Activated B cell treated with CpG ODN at 0.5 μM for 24 hours (primary cell): Measurements from ENCODE around the gene LAMP1. TPM values are rescaled to one million over a fixed set of nuclear protein-coding genes. Genes with fewer than 3 reads are reported as not detected.
A peak's percentile ranks its signal among the peaks of the same experiment; 100 is the strongest.
"Not testable (repeated sequence)": the region's sequence is repeated elsewhere in the genome, so short reads cannot be mapped to it uniquely, and the experiment has no call there.

Experiments used
- ATAC-seq: fragments of 200-7000 bp; cut with Tn5 transposase; one replicate; pipeline ENCODE4 v1.10.0; 2021; ENCODE audit warnings: low read depth, mild to moderate bottlenecking, moderate library complexity
- CTCF ChIA-PET: fragments of 350-600 bp; sonication (Branson Sonifier 250); formaldehyde crosslinking; loops from one replicate; lab custom pipeline; 2021; ENCODE audit warnings: antibody characterized with exemption; lab: Charles Lee
- POLR2A ChIA-PET: fragments of 350-600 bp; sonication (Branson Sonifier 250); formaldehyde crosslinking; loops from one replicate; lab custom pipeline; 2021; ENCODE audit warnings: antibody characterized with exemption; lab: Charles Lee
- DNase-seq: peaks from one replicate; pipeline ENCODE4 v3.0.0; 2022
- H3K27ac Mint-ChIP-seq: one replicate; pipeline ENCODE4 v1.8.0; 2020; ENCODE audit warnings: mixed read lengths
- H3K27me3 Mint-ChIP-seq: one replicate; pipeline ENCODE4 v1.8.0; 2021; ENCODE audit warnings: mixed read lengths
- H3K36me3 Mint-ChIP-seq: one replicate; pipeline ENCODE4 v1.8.0; 2021; ENCODE audit warnings: low read depth, mixed read lengths
- H3K4me1 Mint-ChIP-seq: one replicate; pipeline ENCODE4 v1.8.0; 2021; ENCODE audit warnings: mixed read lengths
- H3K4me3 Mint-ChIP-seq: one replicate; pipeline ENCODE4 v1.8.0; 2020; ENCODE audit warnings: mild to moderate bottlenecking, mixed read lengths
- H3K9me3 Mint-ChIP-seq: one replicate; pipeline ENCODE4 v1.8.0; 2020; ENCODE audit warnings: mixed read lengths
- CTCF ChIP-seq: fragments of 200-600 bp; IDR thresholded peaks from one replicate; pipeline ENCODE4 v1.8.0; 2022; ENCODE audit warnings: antibody characterized with exemption, mild to moderate bottlenecking
- intact Hi-C: fragments of 100-400 bp; cut with micrococcal nuclease; formaldehyde crosslinking; loops from one replicate; pipeline ENCODE4 v1.15.1; 2024
- total RNA-seq: library from RNA; stranded (reverse); gene quantifications from 2 replicates; pipeline ENCODE4 v1.2.3, GENCODE V29; 2022

The LAMP1 gene
- total RNA-seq, 1 donor from 2014 or later, result 86.2 TPM

GRCh38 chr13:113364901-113365582 is 68.0 kb downstream of the LAMP1 start:
- CTCF ChIA-PET, result no interaction called here
- Mint-ChIP-seq H3K27me3 (peaks cover 23% of the 10 kb centered on the region), H3K4me1 (no peaks in the 10 kb centered on the region)

DNA sequence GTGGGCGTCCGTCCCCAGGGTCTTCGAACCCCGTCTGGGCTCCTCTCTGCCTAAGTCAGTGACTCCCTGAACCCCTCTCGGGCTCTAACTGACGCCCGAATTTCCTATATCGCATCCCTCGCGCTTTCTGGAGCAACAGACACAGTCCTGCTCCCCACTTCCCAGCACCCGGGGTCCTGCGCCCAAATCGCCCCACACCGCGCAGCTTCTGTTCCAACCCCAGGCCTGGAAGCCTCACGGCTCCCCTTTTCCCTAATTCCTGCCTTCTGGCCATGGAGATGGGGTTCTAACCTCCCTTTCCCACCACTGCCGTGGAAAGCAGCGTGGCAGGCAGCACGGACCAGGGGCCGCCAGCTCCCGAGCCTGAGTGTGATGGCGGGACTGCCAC is 68.5 kb downstream of the LAMP1 start:
- H3K4me1 Mint-ChIP-seq, result no peaks in the 10 kb centered on the region
- peak overlapping the region; percentile 44 for H3K4me3 Mint-ChIP-seq
- ChIA-PET POLR2A (no interaction called here), CTCF (no interaction called here)
- no peak for ATAC-seq
- no peak for DNase-seq
- H3K27me3 Mint-ChIP-seq, result peaks cover 21% of the 10 kb centered on the region
- no peaks in the 10 kb centered on the region for H3K36me3 Mint-ChIP-seq
- no peak for TF ChIP-seq CTCF
- no peak overlapping the region for H3K27ac Mint-ChIP-seq
- H3K9me3 Mint-ChIP-seq, result no peaks in the 10 kb centered on the region
- intact Hi-C loops, result no loop called here

More at GRCh38 chr13:113364901-113365582, 68.0 kb downstream of the LAMP1 start:
- Mint-ChIP-seq H3K36me3 (no peaks in the 10 kb centered on the region), H3K9me3 (no peaks in the 10 kb centered on the region), H3K4me3 (peak overlapping the region; percentile 44), H3K27ac (no peak overlapping the region)
- no peak for DNase-seq
- intact Hi-C loops, result no loop called here
- POLR2A ChIA-PET, result no interaction called here
- no peak for TF ChIP-seq CTCF
- no peak for ATAC-seq

DNA sequence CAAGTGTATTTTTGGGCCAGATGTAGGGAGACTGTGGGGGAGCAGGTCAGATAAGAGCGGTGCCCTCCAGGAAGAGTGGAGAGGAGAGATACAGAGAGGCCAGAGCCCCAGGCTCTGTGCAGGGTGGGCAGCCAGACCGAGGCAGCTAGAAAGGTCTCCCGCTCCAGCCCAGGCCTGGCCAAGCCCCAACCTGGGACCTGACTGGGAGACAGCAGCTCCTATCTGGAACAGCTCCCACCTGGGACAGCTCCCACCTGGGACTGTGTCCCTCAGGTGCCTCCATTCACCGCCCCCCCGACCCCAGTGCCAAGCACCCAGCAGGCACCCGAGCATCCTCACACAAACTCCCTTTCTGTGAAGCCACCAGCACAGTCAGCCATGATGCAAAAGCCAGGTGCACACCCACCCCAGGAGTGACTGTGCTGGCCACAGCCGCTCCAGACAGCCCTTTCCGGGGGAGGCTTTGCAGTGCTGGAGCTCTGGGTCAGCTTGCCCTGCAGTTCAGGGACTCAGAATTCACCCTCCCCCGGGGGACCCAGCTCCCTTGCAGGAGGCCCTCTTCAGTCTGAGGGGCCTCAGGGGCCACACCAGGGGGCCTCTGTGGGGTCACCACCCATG is 69.0 kb downstream of the LAMP1 start:
- Mint-ChIP-seq H3K27me3 (peaks cover 20% of the 10 kb centered on the region), H3K27ac (no peak overlapping the region), H3K9me3 (no peaks in the 10 kb centered on the region), H3K4me3 (no peak overlapping the region), H3K4me1 (no peaks in the 10 kb centered on the region), H3K36me3 (no peaks in the 10 kb centered on the region)
- no peak for TF ChIP-seq CTCF
- ChIA-PET CTCF (no interaction called here), POLR2A (no interaction called here)
- intact Hi-C loops, result no loop called here
- ATAC-seq (no peak), DNase-seq (no peak)

DNA sequence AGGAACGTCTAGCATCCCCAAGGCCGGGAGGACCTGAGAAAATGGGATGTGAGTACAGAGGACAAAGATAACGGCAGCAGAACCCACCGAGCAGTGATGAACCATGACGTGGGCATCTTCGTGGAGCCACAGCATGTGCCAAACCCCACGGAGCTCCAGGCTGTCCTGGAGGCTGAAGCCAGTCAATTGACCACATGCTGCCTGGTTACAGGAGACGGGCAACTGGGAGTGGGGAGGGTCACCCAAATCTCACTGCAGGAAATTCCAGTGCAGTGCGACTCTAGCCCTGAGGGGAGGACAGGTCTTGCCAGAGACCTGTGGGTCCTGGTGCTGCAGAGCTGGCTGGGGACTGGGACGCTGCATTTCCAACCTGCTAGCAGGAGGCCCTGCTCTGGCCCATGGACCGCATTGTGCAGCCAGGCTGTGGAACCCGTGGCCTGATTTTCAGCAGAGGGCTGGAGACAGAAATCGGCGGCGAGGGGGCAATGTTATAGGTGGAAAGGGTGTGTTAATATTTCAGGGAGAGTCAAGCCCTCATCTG is 70.1 kb downstream of the LAMP1 start:
- TF ChIP-seq CTCF, result no peak
- Mint-ChIP-seq H3K27me3 (peaks cover 16% of the 10 kb centered on the region), H3K27ac (no peak overlapping the region), H3K36me3 (no peaks in the 10 kb centered on the region), H3K4me1 (no peaks in the 10 kb centered on the region), H3K4me3 (no peak overlapping the region), H3K9me3 (no peaks in the 10 kb centered on the region)
- ATAC-seq (no peak), DNase-seq (no peak)
- CTCF ChIA-PET, result no interaction called here
- POLR2A ChIA-PET, result no interaction called here
- intact Hi-C loops, result no loop called here

DNA sequence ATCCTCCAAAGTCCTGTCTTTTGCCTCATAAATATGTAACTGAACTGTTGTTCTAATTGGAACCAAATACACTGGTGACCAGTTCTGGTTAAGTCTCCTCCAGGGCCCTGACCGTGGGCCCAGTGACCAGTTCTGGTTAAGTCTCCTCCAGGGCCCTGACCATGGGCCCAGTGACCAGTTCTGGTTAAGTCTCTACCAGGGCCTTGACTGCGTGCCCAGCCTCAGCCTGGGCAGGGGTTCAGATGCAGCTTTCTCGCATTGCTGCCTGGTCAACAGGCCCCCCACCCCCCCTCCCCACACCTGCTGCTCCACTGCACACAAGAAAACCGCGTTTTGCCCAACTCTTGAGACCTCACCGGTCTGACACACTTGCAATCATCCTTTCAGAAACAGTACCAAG is 70.7 kb downstream of the LAMP1 start:
- ATAC-seq (no peak), DNase-seq (no peak)
- CTCF ChIA-PET, result no interaction called here
- Mint-ChIP-seq H3K4me3 (no peak overlapping the region), H3K36me3 (no peaks in the 10 kb centered on the region), H3K27ac (no peak overlapping the region), H3K9me3 (no peaks in the 10 kb centered on the region), H3K27me3 (peaks cover 13% of the 10 kb centered on the region), H3K4me1 (no peaks in the 10 kb centered on the region)
- intact Hi-C loops, result no loop called here
- POLR2A ChIA-PET, result no interaction called here
- no peak for TF ChIP-seq CTCF

DNA sequence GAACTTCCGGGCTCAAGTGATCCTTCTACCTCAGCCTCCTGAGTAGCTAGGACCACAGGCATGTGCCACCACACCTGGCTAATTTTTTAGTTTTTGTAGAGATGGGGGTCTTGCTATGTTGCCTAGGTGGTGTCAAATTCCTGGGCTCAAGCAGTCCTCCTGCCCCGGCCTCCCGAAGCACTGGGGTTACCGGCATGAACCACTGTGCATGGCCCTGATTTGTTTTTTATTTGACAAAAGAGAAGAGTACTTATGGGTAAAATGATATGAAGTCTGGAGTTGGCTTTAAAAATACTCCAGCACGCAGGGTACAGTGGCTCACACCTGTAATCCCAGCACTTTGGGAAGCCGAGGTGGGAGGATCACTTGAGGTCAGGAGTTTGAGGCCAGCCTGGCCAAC is 71.3 kb downstream of the LAMP1 start:
- POLR2A ChIA-PET, H3K27ac Mint-ChIP-seq, H3K4me1 Mint-ChIP-seq, H3K9me3 Mint-ChIP-seq, intact Hi-C loops, DNase-seq, ATAC-seq, H3K4me3 Mint-ChIP-seq, CTCF ChIA-PET, H3K36me3 Mint-ChIP-seq: not testable (repeated sequence)
- peaks cover 11% of the 10 kb centered on the region for H3K27me3 Mint-ChIP-seq
